ENCODE results near the gene NRN1.

- TF ChIP-seq, protein P1, sequence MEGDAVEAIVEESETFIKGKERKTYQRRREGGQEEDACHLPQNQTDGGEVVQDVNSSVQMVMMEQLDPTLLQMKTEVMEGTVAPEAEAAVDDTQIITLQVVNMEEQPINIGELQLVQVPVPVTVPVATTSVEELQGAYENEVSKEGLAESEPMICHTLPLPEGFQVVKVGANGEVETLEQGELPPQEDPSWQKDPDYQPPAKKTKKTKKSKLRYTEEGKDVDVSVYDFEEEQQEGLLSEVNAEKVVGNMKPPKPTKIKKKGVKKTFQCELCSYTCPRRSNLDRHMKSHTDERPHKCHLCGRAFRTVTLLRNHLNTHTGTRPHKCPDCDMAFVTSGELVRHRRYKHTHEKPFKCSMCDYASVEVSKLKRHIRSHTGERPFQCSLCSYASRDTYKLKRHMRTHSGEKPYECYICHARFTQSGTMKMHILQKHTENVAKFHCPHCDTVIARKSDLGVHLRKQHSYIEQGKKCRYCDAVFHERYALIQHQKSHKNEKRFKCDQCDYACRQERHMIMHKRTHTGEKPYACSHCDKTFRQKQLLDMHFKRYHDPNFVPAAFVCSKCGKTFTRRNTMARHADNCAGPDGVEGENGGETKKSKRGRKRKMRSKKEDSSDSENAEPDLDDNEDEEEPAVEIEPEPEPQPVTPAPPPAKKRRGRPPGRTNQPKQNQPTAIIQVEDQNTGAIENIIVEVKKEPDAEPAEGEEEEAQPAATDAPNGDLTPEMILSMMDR (IDR thresholded peaks at IDR 0.05) = no peak
- TF ChIP-seq POLR2A (IDR thresholded peaks at IDR 0.05) = no peak
These were observed 17.5 kb downstream of the NRN1 start for GRCh38 chr6:5989141-5989723.

All from esophagus squamous epithelium (tissue), 4 donors.